HG03460 (cell line): ENCODE results near the gene CHTOP.
A peak's percentile ranks its signal among the peaks of the same experiment; 100 is the strongest.

ENCODE experiments used
- ATAC-seq: cut with Tn5 transposase; IDR thresholded peaks from one replicate; pipeline ENCODE4 v1.9.1; 2021; ENCODE audit not compliant: unreplicated experiment

Gene CHTOP

GRCh38 chr1:153612755-153613331 lies 21.0 kb upstream of the CHTOP start, which contains the start of gene S100A16:
TSS of gene S100A16 (minus strand) at chr1:153613137. CDS start at chr1:153608151, 4,986 bp downstream.
- ATAC-seq: no peak

GRCh38 chr1:153613406-153613805 lies 20.5 kb upstream of the CHTOP start:
- no peak for ATAC-seq

DNA sequence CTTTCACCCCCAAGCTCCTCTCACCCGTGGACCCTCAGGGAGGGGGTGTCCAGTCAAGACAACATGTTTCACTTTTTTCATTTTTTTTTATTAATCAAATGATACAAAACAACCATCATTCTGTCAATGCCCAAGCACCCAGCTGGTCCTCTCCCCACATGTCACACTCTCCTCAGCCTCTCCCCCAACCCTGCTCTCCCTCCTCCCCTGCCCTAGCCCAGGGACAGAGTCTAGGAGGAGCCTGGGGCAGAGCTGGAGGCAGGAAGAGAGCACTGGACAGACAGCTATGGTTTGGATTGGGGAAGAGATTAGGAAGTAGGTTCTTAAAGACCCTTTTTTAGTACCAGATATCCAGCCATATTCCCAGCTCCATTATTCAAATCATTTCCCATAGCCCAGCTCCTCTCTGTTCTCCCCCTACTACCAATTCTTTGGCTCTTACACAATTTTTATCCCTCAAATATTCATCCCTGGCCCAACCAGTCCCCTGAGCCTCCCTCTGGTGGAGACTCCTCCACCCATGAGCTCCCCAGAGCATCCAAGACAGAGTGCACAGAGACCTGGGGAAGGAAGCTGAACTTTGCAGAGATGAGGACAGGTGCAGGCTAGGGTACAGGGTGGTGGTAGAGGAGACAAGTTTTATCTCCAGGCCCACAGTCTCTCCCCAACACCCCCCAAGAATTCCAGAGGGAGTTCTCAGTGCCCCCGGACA lies 19.5 kb upstream of the CHTOP start:
- ATAC-seq: no peak

GRCh38 chr1:153614906-153615305 lies 19.0 kb upstream of the CHTOP start:
- no peak for ATAC-seq

DNA sequence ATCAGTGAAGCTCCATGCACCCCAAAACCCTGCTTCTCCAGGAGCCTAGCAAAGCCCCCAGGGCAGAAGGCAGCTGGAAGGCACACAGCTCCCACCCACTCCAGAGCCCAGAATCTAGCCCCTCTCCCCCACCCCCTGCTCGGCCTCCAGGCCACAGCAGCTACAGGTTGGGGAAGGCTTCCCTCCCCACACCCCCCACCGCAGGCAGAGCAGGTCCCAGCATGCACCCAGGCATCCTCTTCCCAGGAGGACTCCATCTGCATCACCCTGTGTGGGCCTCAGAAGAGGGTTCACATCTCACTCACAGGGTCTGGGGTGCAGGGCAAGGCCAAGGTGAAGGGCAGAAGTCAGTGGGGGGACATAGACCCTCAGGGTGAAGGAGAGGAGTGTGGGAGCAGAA lies 18.5 kb upstream of the CHTOP start:
- no peak for ATAC-seq

DNA sequence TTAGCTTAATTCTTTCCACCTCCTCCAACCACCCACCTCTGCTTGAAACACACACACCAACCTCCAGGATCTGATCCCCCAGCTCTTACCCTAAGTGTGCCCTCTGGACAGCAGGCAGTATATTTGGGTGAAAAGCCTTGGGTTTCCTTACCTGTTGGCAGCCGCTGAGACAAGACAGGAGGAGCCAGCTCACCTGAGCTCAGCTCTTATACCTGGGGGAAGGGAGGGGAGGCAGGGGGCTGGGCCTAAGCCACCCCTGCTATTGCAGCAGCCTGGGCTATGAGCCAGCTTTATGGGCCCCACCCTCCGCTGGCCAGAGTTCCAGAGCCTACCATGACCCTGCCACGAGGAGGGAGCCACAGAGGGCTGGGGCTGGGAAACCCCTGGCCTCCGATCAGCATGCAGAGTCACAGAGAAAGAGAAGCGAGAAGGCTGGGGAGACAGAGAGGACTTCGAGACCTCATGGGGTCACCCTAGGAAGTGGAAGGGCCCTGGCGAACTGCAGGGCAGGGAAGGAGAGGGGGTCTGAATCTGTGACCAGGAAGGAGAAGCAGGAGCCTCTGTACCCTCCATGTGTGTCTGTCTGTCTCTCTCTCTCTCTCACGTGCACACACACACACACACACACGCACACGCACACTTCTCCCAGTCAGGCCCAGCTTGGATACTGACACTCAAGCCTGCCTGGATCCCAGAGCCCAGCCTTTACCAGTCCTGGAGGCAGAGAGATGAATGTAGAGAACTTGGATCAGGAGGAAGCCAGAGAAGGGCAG lies 17.5 kb upstream of the CHTOP start, which contains the start of gene S100A14:
S100A14 (minus strand) TSS at position 182 of the 773 bp plus-strand sequence. CDS start 467 bp downstream, outside the sequence.
- no peak for ATAC-seq

- ATAC-seq: no peak
Measured at GRCh38 chr1:153616917-153617311, 17.0 kb upstream of the CHTOP start.

- peak; percentile 74 for ATAC-seq
Measured at GRCh38 chr1:153617663-153618062, 16.2 kb upstream of the CHTOP start.

GRCh38 chr1:153619171-153619570 lies 14.7 kb upstream of the CHTOP start:
- ATAC-seq: no peak

DNA sequence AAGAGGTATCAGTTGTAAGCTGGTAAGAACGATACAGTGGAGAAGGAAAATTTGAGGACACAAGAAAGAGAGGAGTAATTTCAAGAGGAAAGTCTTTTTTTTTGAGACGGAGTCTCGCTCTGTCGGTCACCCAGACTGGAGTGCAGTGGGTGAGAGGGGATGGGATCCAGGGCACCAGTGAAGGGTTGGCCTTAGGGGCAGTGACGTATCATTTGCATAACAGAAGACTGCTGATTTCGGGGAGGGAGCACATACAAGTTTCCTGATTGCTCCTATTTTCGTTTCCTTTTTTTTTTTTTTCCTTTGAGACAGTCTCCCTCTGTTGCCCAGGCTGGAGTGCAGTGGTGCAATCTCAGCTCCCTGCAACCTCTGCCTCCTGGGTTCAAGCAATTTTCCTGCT lies 10.8 kb upstream of the CHTOP start:
- ATAC-seq: no peak

DNA sequence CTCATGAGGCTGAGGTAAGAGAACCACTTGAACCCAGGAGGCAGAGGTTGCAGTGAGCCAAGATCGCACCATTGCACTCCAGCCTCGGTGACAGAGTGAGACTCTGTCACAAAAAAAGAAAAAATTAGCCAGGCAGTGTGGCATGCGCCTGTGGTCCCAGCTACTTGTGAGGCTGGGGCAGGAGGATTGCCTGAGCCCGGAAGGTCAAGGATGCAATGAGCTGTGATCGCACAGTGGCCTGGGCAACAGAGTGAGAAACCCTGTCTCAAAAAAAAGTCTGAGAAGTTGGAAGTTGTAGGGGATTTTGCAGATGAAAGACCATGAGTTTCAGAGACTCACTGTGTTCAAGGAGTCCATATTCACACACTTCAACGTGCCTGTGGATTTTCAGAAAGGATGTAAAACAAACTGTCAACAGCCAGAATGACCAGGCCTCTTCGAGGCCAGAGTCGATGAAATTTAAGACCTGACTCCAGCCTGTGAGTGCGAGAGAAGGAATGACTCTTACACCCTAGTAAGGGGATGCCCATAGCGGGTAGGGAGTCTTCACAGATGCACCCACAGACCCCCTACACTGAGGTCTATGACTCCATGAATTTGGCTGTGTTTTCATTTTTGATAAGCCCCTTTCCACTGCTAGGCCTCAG lies 8.8 kb upstream of the CHTOP start:
- no peak for ATAC-seq

DNA sequence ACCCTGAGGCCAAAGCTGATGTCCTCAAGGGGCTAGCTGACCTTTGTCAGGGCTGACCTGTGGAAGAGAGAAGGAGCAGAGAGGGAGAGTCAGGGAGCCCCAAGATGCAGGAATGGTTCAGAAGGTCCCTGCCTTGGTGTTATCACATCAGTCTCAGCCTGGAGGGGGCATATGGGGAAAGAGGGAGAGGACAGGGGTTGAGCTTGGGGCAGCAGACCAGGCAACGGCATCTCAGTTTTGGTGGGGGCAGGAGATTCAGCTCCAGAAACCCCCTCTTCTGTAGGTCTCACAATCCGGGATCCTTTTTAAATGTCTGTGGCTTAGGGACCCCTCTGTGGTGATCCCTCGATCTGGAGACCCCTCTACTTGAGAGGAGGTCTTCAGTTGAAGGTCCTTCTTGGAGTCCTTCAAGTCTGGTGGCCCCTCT lies 7.4 kb upstream of the CHTOP start:
- ATAC-seq: no peak

- ATAC-seq: no peak
Measured at GRCh38 chr1:153626904-153627714, 6.8 kb upstream of the CHTOP start, which contains the start of gene S100A13. TSS of gene S100A13 (minus strand) at chr1:153627505. CDS start at chr1:153626472, 1,033 bp downstream.

DNA sequence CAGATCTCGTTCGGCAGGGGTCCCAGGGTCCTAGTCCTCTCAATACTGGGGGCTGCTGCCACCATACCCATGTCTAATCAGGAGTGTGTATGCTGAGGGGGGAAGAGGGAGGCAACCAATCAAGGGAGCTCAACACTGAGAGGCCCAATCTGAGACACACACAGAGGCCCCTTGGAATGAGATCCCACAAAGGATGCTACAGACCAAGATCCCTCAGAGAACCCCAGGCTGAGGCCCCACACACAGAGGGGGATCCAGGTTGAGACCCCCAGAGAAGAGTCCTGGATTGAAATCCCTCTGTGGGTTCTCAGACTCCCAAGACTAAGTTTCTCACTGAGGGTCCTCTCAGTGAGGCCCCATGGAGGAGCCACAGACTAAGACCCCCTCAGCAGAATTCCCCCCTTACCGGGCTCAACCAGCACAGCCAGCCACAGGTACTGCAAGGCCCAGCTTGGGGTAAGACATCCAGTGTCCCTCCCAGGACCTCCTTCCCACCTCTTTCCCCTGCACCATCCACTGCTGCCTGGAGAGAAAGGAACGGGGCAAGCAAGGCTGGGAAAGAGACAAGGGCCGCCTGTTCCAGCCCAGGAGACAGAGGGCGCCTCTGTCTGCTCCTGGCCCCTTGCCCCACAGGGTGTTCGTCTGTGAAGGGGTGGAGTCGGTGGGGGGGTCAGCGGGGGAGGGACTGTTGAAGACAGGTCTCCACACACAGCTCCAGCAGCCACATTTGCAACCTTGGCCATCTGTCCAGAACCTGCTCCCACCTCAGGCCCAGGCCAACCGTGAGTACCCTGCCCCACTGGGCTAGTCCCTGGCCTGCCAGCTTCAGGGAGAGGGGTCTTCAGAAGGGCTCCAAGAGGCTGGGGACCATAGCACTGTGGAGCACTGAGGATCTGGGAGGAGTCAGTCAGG lies 5.9 kb upstream of the CHTOP start, which contains the start of gene S100A1:
S100A1 (plus strand) TSS at position 720 of the 912 bp plus-strand sequence. CDS start 2,088 bp downstream, outside the sequence.
- no peak for ATAC-seq

DNA sequence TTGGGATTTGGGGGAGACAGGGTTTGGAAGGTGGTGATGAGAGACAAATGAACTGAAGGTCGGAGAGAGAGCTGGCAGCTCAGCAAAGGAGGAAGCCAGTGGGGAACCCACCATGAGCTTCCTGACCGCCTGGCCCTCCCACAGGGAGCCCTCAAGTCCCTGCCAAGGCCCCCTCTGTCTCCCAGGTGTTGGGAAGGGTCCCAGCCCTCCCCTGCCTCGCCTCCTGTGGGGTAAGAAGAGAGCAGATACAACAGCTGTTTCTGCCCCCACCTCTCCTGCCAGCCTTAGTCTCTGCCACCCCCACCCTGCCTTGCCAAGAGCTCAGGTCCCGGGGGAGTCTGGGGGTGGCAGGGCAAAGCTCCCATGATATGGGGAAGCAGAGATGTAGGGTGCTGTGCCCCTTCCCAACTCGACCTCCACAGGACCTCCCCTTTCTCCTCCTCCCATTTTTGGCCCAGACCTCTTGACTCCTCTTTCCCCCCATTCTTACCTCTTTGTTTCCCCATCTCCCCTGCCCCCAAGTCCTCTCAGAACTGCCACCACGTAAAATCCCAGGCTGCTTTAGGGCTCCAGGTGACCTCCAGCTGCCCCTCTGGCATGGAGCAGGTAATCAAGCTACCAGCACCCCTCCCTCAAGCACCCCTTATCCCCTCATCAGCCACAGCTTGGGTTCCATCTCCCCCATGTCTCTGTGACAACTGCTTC lies 5.1 kb upstream of the CHTOP start:
- ATAC-seq: no peak

- no peak for ATAC-seq
Measured at GRCh38 chr1:153629343-153629665, 4.6 kb upstream of the CHTOP start.

- ATAC-seq: no peak
Measured at GRCh38 chr1:153629971-153630370, 3.9 kb upstream of the CHTOP start.

- ATAC-seq: no peak
Measured at GRCh38 chr1:153630384-153630783, 3.5 kb upstream of the CHTOP start.
